GM19395 (cell line): Measurements from ENCODE around the gene ANKRD33B.
"Not testable (repeated sequence)": the region's sequence is repeated elsewhere in the genome, so short reads cannot be mapped to it uniquely, and the experiment has no call there.

Experiments used
- ATAC-seq: cut with Tn5 transposase; IDR thresholded peaks from one replicate; pipeline ENCODE4 v1.9.1; 2021; ENCODE audit warnings: mild to moderate bottlenecking, moderate library complexity; ENCODE audit not compliant: unreplicated experiment

The ANKRD33B gene

DNA sequence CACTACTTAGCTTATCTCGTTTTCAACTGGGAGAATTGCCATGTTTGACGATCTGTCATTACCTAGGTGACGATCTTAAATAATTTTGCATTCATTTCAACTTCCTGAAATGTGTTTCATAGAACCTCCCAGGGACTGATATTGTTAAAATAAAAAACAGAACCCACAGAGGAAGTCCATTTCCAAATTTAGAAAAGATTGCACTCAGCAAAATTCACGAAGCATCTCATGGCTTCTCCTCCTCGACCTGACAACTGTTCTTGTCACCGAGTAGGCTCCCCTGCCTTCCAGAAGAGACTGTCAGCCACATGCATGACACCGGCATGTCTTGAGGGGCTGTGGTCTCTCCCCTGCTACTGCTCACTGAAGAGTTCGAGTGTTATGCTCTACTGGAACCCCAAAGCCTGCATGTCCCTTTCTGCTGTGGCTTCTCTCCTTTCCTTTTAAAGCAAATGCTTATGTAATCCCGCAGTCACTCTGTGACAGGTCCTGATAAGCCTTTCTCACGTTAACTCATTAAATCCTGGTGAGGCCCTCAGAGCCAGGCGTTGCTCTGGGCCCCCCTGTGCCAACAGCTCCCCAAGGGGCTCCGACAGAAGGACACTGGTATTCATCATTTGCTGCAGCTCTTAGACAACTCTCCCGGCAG is 26.8 kb upstream of the ANKRD33B start:
- peak; percentile 46 for ATAC-seq

DNA sequence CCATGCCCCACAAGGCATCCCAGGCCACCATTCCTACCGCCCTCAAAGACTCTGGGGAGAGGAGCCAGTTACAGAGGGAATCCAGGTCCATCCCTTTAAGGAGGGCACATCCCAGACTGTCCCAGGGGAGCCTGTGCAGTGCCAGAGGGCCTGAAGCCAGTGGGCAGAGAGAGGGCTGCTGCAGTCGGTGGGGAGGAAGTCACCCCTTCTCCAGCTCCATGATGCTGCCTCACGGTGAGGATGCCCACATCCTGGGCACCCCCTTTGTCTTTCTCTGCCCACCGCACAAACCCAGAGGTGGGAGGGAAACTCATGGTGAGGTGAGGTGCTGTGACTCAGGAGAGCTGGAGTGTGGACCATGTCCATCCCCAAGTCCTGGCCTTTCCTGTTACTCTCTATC is 26.2 kb upstream of the ANKRD33B start:
- ATAC-seq = no peak

DNA sequence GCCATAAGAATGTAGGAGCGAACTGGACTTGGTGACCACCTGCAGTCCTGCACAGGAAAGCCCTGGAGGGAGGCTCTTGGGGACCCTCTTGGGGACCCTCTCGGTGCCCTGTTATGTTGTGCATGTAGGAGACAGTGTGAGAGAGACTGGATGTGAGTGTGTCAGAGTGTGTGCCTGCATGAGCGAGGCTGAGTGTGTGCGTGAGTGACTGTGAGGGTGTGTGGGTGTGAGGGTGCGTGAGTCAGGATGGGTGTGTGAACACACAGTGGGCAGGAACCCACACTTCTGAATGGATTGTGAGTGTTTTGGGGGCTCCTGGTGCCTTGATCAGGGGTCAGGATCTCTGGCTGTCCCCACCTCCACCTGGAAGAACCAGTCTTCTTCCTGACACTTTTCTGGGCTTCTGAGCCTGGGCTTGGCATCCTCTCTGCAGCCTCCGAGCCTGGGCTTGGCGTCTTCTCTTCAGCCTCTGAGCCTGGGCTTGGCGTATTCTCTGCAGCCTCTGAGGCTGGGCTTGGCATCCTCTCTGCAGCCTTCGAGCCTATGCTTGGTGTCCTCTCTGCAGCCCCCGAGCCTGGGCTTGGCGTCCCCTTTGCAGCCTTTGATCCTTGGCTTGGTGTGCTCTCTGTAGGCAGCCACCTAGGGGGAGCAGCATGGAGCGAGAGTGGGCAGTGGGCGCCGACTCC is 25.6 kb upstream of the ANKRD33B start:
- no peak for ATAC-seq

DNA sequence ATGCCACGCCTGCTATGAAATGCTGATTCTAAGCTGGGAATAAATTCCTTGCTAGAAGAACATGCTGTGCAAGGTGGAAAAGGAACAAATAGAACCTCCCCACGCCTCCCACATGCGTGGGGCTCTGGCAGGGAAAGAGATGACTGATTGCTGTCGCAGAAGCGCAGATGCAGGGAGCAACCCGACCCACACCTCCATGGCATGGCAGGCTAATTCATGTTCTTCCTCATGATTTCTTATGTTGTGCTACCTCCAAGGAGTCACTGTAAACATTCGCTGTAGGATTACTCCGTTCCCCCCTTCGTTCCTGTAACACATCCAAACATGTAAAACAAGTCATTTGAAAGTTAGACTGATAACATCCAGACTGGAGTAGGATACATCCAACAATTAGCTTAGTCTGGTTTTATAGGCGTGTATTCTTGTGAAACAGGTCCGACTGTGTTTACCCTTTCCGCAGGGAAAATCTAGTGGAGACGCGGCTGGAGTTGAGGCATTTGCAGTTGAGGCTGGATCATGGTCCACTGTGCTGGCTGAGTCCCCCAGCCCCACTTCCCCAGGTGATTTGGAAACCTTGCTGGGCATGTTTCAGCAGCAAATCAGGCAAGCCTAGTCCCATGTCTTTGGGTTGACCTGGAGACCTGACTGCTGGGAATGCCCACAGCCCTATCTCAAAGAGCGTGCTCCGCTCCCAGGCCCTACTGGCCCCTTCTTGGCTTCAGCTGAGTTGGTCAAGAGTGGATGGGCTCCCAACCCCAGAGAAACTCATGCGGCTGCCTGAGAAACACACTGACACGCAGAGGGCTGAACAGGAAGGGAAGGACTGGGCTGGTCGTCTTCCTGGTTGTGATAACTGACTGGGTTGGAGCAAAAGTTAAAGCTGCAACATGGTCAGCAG is 24.8 kb upstream of the ANKRD33B start:
- ATAC-seq = no peak

DNA sequence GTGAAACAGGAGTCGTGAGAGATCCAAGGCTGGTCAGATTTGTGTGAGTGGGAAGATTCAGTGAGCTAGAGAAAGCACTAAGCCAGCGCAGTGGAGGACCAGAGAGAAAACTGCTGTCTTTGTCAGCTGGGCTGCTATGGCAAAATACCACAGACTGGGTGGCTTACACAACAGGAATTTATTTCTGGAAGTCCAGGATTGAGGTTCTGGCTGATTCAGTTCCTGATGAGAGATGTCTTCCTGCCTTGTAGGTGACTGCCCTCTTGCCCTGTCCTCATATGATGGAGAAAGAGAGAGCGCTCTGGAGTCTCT is 24.2 kb upstream of the ANKRD33B start:
- no peak for ATAC-seq

DNA sequence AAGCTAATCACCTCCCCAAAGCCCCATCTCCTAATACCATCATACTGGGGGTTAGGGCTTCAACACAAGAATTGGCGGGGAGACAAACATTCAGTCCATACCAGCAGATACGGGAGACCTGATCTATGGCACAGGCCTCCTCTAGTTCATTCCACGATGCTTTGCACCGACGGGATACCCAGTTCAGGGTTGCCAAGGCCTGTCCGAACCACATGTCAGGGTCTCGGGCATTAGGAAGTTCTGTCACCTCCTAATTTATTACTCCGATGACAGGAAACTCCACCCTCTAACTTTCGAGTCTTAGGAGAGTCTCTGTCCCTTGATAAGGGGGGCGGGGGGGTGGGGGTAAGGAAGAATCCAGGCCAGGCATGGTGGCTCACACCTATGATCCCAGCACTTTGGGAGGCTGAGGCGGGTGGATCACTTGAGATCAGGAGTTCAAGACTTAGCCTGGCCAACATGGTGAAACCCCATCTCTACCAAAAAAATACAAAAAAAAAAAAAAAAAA is 23.8 kb upstream of the ANKRD33B start:
- no peak for ATAC-seq

DNA sequence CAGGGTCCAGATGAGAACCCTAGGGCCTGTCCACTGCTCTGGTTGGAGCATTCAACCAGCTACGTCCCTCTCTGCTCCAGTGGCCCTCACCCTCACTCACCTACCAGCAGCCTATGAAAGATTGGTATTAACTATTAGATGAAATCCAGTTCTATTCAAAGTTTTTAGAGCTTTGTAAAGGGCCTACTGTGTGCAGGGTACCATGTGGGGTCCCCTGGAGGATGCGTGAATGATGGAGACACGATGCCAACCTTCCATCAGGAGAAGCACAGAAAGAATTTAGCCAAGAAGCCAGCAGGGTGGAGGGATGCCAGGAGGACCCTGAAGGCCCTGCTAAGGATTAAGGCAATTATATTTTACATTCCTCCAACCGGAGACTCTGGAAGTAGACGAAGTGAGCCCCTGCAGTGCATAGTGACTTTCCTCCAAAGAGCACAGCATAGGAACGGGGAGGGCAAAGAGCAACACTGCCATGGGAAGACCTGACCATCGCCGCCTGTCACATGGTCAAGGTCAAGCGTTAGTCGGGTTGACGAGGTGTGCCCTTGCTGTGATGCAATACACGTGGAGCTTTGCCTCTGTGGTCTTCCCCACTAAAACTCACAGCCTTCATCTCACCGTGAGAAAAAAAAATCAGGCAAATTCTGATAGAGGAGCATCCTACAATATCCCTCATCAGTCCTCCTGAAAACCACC is 22.8 kb upstream of the ANKRD33B start:
- no peak for ATAC-seq

DNA sequence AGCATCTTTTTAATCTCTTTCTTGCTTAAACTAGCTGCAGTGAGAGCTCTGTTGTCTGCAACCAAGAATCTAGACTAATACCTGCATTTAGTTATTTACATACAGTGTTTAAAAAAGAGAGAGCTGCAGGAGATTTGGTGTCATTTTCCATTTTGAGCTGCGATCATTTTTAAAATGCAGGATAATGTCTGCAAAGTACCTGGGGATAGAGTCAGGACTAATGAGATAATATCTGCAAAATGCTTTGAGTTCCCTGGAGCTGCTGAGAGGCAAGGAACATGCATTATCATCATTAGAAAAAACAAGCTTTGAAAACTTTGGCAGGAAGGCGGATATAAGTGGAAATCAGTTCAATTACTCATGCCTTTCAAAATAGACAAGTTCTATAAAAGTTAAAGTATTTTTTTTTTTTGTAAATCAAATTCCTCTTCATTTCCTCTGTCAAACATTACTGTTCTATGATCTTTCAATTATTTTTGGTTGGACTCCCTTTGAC is 21.8 kb upstream of the ANKRD33B start:
- no peak for ATAC-seq

DNA sequence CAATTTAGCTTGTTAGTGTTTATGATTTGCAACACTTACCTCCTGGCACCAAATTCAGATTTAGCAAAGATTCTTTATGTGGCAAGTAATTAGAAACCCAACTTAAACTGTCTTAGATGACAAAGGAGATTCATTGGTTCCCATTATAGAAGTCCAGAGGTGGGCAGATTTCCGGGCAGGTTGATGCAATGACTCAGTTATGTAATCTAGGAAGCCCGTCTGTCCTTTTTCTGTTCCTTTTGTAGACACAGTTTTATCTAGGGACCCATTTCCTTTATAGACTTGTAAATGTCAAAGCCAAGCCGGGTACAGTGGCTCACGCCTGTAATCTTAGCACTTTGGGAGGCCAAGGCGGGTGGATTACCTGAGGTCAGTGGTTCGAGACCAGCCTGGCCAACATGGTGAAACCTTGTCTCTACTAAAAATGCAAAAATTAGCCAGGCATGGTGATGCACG is 20.3 kb upstream of the ANKRD33B start:
- no peak for ATAC-seq

DNA sequence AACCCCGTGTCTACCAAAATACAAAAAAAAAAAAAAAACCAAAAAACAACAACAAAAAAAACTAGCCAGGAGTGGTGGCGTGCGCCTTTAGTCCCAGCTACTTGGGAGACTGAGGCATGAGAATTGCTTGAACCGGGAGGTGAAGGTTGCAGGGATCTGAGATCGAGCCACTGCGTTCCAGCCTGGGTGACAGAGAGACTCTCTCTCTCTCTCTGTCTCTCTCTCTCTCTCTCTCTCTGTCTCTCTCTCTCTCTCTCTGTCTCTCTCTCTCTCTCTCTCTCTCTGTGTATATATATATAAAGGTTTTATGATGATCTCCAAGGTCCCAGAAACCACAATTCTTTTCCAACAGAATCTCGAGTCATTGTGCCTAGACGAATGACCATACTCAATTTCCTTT is 18.8 kb upstream of the ANKRD33B start:
- no peak for ATAC-seq

DNA sequence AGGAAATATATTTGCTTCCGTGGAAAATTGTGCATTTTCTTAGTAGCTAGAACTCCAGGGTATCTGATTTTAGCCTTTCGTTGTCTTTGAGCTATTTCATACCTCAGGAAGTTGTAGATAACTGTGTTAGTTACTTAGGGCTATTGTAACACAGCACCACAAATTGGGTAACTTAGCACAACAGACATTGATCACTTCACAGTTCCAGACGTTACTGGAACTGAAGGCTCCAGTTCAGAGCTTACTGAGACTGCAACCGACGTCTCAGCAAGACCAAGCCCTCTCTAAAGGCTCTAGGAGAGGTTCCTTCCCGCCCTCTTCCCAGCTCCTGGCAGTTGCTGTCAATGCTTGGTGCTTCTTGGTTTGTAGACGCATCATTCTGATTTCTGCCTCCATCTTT is 17.7 kb upstream of the ANKRD33B start:
- ATAC-seq = no peak

DNA sequence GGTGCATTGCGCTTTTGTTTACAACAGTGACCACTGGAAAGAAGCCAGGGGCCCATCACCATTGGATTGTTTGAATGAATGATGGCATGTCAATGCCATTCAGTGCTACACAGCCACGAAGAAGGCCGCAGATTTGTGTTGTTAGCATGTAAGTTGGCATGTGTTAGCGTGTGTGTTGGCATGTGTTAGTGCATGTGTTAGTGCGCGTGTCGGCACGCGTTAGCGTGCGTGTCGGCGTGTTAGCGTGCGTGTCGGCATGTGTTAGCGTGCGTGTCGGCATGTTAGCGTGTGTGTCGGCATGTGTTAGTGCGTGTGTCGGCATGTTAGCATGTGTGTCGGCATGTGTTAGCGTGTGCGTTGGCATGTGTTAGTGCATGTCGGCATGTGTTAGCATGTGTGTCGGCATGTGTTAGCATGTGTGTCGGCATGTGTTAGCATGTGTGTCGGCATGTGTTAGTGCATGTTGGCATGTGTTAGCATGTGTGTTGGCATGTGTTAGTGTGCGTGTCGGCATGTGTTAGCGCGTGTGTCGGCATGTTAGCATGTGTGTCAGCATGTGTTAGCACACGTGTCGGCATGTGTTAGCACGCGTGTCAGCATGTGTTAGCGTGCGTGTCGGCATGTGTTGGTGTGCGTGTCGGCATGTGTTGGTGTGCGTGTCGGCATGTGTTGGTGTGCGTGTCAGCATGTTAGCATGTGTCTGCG is 15.3 kb upstream of the ANKRD33B start:
- no peak for ATAC-seq

DNA sequence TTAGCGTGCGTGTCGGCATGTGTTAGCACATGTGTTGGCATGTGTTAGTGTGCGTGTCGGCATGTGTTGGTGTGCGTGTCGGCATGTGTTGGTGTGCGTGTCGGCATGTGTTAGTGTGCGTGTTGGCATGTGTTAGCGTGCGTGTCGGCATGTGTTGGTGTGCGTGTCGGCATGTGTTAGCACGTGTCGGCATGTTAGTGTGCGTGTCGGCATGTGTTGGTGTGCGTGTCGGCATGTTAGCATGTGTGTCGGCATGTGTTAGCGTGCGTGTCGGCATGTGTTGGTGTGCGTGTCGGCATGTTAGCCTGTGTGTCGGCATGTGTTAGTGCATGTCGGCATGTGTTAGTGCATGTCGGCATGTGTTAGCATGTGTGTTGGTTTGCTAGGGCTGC is 14.8 kb upstream of the ANKRD33B start:
- not testable (repeated sequence) for ATAC-seq

DNA sequence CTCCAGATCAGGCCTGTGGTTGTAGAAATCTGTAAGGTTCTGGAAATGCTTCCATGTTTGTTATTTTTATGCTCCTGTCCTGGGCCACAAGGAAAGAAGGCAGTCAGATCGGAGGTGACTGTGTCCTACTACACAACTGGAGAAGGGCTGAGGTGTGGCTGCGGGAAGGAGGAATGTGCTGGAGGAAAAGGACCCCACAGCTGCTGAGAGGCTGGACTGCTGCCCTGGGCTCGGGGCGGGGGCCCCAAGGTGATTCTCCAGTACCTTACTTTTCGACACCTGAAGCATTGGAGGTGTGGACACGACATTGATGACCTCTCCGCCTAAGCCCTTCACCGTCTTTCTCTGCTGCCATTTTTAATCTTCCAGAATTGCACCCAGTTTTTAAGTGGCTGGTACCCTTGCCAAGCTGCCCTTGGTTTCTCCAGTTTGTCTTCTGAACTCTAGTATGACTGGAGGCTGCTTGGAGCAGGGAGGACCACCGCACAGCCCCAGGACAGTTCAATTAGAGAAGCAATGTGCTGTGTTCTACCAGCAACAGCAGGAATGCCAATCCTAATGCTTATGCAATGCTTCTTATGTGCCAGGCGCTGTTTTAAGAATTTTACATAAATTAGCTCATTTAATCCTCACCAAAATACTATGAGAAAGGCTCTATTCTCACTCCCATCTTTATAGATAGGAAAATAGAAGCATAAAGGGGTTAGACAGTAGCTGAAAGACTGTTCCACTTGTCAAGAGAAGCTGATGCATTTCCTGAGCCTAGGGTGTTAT is 13.5 kb upstream of the ANKRD33B start:
- ATAC-seq = no peak

DNA sequence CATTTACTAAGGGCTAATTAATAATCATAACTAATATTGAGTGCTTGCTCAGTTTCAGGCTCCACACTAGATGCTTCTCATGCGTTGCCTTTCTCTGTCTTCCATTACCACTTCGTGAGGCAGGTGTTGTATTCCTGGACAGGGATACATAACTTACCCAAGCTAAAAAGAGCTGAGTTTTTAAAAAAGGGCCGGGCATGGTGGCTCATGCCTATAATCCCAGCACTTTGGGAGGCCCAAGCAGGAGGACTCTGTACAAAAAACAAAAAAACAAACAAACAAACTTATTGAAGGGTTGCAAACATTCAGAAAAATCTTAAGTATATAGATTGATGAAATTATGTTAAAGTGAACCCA is 12.1 kb upstream of the ANKRD33B start:
- ATAC-seq = no peak

DNA sequence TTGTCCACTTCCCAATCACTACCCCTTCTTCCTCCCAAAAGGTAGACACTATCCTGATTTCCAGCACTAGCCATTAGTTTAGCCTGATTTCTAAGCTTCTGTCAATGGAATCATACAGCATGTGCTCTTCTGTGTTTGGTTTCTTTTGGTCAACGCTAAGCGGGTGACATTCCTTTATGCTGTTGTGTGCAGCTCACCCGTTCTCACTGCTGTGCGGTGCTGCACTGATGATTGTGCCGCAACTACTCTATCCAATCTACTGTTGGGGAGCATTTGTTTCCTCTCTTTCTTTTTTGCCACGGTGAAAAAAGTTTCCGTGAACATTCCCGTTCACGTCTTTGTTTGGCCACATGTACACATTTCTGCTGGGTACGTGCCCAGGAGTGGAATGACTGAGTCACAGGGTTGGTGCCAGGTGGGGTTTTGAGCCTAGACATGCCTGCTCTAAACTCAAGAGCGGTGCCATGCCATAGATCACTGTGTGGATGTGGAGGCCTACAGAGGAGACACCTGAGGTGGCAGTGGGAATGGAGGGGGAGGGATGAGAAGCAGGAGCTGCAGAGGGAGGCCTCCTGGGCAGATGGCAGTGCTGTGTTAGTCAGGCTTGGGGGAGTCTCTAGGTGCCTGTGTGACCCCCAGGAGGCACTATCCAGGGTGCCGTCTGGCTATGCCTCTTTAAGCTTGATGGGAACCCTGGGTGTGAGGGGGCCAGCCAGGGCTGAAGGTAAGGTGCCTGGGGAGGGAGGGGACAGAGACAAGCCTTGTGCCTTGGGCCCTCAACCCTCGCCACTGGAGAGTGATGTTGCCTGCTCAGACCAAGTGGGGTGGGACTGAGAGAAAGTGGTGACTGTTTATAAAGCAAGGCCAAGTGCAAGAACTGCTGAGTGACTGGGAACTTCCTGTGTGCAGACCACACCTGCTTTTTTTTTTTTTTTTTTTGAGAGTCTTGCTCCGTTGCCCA is 11.4 kb upstream of the ANKRD33B start:
- peak; percentile 67 for ATAC-seq

DNA sequence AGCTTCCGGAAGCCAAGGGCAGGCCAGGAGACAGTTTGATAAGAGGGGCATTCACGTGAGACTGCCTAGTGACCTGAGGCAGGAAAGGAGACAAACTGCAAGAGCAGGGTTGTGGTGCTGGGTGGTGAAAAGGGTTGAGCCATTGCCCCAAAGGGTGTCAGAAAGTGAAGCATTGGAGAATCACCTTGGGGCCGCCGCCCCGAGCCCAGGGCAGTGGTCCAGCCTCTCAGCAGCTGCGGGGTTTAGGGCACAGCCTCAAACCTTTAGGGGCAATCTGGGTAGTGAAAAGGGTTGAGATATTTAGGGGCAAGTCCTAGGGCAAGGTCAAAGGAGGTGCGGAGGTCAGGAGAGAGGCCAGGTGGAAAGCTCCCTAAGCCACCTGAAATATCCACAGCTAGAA is 10.4 kb upstream of the ANKRD33B start:
- no peak for ATAC-seq

DNA sequence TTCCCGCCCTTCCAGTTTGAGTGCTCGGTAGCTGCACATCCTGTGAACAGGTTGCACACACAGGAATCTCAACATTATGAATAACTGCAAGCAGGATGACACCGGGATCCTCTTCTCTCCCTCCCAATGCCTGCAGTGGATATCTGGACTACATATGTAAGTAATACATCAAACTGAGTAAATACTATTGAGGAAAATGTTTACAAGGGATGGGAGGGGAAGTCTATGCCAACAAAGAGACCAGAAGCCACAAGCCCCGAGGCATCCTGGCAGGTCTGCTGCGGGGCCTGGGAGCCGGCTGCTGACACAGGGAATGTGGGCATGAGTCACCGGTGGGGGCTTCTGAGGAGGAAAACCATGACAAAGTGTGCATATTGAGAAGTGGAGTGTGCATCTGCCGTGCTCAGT is 8.6 kb upstream of the ANKRD33B start:
- ATAC-seq = no peak
